GM19099 (cell line): ENCODE data around the gene RAB5B.

ENCODE experiments used
- POLR2A ChIP-seq: IDR thresholded peaks from 3 replicates; pipeline ENCODE4 v1.6.1; 2011; ENCODE audit warnings: low read depth; ENCODE audit not compliant: insufficient read length; ENCODE audit errors: extremely low read depth

Gene RAB5B, protein sequence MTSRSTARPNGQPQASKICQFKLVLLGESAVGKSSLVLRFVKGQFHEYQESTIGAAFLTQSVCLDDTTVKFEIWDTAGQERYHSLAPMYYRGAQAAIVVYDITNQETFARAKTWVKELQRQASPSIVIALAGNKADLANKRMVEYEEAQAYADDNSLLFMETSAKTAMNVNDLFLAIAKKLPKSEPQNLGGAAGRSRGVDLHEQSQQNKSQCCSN

DNA sequence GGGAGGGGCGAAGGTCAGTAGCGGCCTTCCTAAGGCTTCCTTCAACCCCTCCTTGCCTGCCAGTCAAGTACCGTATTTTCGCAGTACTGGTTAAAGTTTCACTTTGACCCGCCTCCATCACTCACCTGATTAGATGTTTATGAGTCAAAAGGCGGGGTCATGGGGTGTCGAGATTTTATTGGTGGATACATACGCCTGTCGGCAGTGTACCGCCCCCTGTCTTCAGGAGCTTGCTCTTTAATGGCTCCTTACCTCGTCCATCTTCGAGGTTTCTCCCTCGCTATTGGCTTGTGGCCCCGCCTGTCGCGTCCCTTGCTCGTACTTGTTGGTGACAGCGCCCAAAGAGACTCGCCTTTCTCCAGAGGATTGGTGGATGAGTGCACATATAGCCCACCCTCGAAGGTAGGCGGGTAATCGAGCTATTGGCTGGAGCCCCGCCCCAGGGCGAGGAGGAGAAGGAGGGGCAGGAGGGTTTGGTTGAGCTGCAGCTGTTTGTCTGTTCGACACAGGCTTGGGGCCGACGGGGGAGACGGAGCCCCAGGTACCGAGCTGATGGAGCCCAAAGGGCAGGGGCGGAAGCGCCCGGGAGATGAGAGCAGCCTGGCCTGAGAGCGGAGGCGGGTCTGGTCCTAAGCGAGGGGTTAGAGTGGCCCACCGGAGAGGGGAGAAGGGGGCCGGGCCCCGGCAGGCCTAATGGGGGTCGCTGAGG, at the start of gene RAB5B:
Gene RAB5B (plus strand): TSS at position 480 of the 709 bp plus-strand sequence. CDS start 12,883 bp downstream, outside the sequence.
- peak; percentile 91 for TF ChIP-seq POLR2A

DNA sequence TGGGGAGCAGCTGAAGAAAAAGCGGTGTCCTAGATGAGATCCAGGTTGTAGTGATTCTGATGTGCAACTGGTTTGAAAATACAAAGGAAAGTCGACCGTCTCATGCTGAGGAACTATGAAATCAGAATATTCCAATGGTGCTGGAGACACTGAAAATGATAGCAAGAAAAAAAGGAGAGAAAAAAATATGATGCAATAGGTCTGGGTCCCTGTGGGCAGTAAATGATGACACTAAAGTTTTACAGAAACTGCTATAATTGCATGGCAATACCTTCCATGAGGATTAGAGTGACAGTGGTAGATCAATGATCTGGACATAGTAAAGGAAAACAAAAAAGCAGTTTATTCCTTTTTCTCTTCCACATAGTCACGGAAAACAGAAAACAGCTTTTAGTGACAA, 48.5 kb upstream of the RAB5B start:
- no peak for TF ChIP-seq POLR2A

DNA sequence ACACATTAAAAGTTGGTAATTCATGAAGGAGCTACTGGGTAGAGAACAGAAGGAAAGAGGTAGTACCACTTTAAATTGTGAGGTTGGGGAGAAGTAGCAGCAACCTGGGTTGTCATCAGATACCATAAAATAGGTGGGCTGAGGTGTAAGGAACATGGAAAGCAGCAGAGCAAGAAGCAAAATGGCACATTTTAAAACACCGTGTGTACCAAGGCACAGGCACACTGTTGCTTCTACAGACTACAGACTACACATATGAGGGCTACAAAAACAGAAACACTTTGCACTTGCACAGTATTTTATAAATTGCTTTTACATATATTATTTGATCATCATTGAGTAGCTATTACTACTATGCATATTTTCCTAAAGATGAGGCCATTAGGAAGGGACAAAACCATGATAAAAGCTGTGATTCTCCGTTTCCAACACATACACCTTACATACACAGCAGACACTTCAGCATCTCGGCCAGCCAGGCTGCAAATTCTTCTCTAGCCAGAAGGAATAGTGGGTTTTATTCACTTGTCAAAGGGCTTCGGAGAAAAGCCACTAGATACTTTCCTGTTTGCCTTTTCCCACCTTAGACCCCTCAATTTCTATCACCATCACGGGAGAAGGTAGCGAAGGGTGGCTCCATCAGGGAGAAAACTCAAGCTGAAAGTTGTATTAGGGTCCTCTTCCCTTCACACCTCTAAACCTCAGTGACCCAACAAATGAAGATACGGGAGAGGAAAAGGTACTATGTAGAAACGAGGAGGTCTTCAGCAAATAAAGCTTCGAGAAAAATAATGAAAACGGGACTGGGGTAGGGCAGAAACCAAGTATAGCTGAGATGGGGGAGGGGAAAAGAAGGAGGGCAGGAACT, 47.8 kb upstream of the RAB5B start:
- no peak for TF ChIP-seq POLR2A

DNA sequence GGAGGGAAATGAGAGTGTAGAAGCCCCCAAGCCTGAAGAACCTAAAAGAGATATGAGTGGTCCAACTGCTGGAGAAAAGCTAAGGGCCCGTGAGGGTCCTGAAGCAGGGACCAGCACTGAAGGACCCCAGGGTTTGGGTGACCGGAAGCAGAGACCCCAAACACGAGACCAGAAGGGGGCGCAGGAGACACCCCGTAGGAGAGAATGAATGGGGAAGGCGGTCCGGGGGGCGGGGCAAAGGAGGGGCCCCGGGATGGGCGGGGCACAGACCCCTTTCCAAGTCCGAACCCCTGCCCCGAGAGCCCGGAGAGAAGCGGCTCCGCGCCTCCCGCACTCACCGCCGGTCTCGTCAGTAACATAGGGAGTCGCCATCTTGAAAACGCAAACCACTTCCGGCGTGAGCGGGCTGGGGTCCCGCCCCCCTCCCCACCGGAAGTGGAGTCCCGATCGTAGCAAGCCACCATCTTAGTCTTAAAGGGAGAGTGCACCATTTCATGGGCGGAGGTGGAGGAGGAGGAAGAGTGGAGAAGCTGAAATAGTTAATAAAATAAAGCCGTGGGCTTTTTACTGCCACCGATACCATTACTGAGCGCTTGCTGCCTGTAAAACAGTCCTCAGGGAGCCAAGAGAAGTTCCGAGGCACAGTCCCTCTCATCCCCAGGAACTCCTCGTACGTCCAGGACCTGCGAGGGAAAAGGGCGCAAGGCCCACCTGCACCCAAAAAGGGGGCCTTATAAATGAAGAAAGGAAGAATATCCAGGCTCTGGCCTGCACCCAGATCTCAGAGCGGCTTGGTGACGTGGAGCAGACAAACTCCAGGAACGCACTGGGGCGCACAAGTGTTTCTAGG, 46.9 kb upstream of the RAB5B start:
- peak; percentile 70 for TF ChIP-seq POLR2A

DNA sequence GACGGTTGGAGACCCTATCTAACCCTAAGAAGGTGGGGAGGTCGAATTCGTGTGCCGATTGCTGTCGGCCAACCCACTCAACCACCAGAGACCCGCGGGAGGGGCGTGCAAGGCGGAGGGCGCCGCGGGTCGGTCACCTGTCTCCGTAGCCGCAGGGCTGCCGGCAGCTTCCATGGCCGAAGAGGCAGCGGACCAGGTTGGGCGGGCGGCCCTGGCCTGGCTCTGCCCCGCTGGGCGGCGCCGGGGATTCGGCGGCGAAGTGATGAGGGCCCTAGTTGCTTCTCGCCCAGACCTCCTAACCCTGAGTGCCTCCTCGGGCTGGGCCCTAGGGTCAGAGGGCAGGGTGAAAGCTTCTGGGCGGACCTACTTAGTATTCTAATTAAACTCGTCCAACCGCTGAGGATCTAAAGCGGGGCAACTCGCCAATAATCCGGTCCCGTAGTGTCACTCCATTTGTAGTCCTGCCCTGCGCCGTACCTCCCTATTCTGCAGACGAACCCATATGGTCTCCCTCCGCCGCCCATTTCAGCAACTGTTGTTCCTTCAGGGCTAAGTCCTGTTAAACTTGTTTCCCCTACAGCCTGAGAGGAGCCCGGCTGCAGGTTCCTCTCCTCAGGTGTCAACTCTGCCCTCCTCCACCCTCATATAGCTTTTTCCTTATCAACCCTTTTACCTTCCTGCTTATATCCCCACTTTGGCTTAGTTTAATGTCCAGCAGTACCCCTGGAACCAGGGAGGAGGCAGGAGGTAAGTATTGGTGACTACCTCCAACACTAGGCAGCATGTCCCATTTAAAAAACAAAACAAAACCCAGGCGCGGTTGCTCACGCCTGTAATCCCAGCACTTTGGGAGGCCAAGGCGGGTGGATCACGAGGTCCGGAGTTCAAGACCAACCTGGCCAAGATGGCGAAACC, 46.0 kb upstream of the RAB5B start, which contains the start of gene PYM1:
Gene PYM1 (minus strand): TSS at position 307 of the 915 bp plus-strand sequence. CDS start 133 bp downstream, at position 174.
- peak; percentile 87 for TF ChIP-seq POLR2A

DNA sequence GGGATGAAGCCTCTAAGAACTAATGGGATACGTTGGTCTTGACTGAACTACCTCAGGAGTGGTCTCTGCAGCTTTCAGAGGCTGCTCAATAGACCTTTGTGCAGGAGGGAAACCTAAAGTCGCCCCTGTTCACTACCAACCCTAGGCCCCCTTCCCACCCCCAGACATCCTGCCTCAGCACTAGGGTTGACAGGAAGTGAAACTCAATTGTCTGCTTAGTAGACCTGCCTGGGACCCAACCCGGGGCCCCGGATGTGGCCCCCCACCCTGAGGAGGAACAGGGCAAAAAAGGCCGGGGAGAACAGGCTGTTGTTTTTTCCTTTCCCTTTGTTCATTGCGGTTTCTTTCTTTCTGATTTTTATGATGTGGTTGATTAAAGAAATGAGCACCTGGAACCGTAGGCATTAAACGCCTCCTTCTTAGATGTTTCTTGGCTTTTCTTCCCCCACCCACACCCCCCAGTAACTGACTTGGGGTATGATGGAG, 44.5 kb upstream of the RAB5B start:
- TF ChIP-seq POLR2A = peak; percentile 71

DNA sequence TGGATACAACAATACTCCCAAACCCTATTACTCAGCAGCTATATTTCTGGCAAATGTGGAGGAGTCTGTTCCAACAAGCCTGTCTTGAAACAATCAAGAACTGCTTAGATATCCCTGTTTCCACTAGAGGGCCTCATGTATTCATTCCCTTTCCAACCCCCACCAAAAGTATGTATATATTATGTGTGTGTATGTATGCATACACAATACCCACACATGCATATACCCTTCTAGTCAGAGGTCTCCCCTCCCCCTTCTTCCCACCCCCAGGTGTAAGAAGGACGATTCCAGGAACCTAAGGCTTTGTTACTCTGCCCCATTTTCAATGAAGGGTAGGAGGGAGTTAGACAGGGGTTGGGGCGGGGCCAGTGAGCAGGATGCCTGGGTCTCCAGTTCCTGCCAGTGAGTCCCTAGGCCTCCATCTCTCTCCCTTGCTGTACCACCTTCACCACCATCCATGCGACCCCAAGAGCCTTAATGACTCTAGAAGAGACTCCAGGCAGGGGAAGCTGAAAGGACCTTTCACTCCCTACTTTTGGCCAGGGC, 43.0 kb upstream of the RAB5B start, which contains the start of gene DGKA:
Gene DGKA (plus strand): TSS at position 392 of the 546 bp plus-strand sequence. CDS start 5,342 bp downstream, outside the sequence.
- TF ChIP-seq POLR2A = peak; percentile 42

DNA sequence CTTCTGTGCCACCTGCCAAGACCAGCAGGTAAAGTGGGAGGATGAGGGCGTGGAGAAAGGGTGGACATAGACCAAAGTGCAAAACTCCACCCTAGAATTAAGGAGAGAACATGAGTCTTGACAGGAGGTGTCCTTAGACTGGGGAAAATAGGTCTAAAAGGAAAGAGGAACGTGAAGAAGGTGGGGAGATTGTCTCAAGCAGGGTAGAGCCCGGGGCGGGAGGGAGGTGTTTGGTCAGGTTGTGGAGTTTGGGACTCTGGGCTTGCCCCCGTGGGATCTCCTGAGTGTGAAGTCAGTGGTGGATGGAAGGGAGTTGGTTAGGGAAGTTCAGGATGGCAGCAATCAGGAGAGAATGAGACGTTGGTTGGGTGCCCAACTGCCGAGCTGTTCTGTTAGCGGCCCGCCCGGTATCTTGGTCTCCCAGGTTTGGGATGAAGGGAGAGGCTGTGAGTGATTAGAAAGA, 42.5 kb upstream of the RAB5B start:
- no peak for TF ChIP-seq POLR2A

DNA sequence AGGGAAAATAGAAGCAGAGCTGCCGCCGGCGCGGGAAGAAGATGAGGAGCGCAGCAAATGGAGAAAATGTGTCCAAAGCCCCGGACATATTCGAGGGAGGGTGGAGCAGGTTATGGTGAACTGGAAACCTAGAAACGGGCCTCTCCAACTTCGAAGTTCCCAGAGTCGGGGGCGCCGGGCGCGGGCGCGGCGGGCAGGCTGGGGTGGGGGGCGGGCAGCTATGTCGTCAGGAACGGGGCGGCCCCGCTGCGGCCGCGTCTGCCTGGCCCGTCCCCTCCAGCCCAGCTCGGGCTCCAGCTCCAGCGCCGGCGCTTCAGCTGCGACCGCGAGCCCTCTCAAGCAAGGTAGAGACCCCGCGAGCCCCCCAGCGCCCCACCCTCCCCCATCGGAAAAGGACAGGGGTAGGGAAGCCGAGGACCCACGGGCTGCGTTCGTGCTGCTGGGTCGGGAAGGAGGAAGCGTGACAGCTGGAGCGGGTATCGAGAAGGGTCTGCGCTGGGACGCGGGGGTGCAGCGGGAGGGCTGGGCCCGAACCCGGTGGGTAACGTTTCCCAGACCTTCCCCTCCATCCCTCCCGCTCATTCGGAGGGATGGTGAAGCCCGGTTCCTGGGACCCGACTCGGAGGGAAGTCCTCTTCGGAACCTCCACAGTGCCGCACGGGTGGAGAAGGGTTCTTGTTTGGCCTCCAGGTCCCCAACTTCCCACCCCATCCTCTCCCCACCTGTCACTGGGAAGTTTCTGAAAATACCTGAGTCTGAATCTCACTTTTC, 41.9 kb upstream of the RAB5B start:
- no peak for TF ChIP-seq POLR2A

DNA sequence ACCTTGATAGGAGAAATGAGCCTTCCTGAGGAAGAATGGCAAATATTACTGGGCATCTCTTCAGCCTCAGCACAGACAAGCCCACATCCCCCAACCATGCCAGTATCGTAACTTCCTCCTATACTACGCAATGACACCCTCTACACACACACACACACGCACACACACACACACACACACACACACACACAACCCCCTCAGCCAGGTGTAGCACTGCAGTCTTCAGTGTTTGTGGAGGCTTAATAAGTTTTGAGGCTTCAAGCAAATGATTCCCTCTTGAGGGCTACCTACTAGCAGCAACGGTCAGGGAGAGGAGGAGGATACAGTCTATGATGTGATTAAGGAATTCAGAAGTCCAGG, 41.3 kb upstream of the RAB5B start:
- no peak for TF ChIP-seq POLR2A

DNA sequence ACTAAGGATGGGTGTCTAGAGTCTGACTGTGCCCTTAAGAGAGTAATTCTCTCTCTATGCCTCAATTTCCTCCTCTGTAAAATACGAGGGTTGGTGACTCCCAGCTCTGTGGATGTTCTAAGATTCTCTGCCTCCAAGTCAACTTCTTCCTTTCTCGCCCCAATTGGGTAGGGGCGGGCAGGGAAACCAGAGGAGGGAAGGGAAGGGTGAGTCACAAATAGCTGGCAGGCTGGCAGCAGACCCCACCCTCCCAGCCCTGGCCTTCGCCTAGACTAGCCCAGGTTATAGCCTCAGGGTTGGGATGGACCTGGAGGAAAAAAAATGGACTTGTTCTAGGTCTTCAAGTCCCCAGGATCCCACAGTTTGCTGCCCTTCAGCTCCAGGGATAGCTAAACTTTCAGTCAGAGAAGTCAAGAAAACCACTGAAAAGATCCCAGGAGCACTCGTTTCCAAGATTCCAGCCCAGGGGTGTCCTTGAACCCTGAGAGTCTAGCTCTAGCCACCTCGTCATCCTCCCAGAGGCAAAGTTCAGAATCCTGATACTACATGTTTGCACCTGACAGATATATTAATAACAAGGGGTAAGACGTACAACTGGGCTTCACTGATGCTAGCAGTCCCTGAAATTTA, 40.6 kb upstream of the RAB5B start:
- no peak for TF ChIP-seq POLR2A
